Liver (tissue), 9 donors: ENCODE data around the gene GGACT. TPM values are rescaled to one million over a fixed set of nuclear protein-coding genes. Genes with fewer than 3 reads are reported as not detected.

Experiments
- DNase-seq: peaks from one replicate; pipeline ENCODE4 v3.0.0-alpha.2; 2017; ENCODE audit warnings: low spot score
- H3K27ac ChIP-seq, 2 donors: one replicate each; pipeline ENCODE4 v1.7.0; 2013; ENCODE audit warnings: inconsistent platforms in 2 of 2, low read length in 2 of 2, control low read depth in 1 of 2, low read depth in 1 of 2, mild to moderate bottlenecking in 1 of 2
- H3K27me3 ChIP-seq, 4 donors: one replicate each; pipeline versions ENCODE4 v1.6.1 to v1.7.0; 2013; ENCODE audit warnings: low read length in 3 of 4, inconsistent platforms in 1 of 4, mild to moderate bottlenecking in 1 of 4, moderate library complexity in 1 of 4; ENCODE audit not compliant: control insufficient read depth in 4 of 4, insufficient read depth in 4 of 4
- H3K36me3 ChIP-seq, 4 donors: one replicate each; pipeline versions ENCODE4 v1.6.1 to v1.7.0; 2013; ENCODE audit warnings: low read length in 3 of 4, mild to moderate bottlenecking in 3 of 4, low read depth in 1 of 4, moderate library complexity in 1 of 4; ENCODE audit not compliant: control insufficient read depth in 4 of 4, insufficient read depth in 3 of 4
- H3K4me1 ChIP-seq, 4 donors: one replicate each; pipeline versions ENCODE4 v1.6.1 to v1.7.0; 2013; ENCODE audit warnings: low read length in 3 of 4, mild to moderate bottlenecking in 3 of 4, moderate library complexity in 1 of 4; ENCODE audit not compliant: control insufficient read depth in 4 of 4, insufficient read depth in 4 of 4
- H3K4me3 ChIP-seq, 3 donors: one replicate each; pipeline versions ENCODE4 v1.6.1 to v1.7.0; 2013; ENCODE audit warnings: low read length in 3 of 3, control low read depth in 1 of 3, low read depth in 1 of 3, mild to moderate bottlenecking in 1 of 3
- H3K9ac ChIP-seq, 2 donors: one replicate each; pipeline ENCODE4 v1.7.0; 2013; ENCODE audit warnings: low read length in 2 of 2, mild to moderate bottlenecking in 2 of 2, moderate library complexity in 2 of 2, control low read depth in 1 of 2, low read depth in 1 of 2
- H3K9me3 ChIP-seq, 4 donors: one replicate each; pipeline versions ENCODE4 v1.6.1 to v1.7.0; 2013; ENCODE audit warnings: low read length in 3 of 4; ENCODE audit not compliant: control insufficient read depth in 4 of 4
- EGR1 ChIP-seq, 2 donors: IDR thresholded peaks; 2 replicates each; pipeline ENCODE4 v1.6.1; 2016 to 2018; ENCODE audit warnings: antibody characterized with exemption in 2 of 2, low read depth in 2 of 2
- FOXA1 ChIP-seq: IDR thresholded peaks from 2 replicates; pipeline ENCODE4 v1.6.1; 2016; ENCODE audit warnings: antibody characterized with exemption
- FOXA2 ChIP-seq: IDR thresholded peaks from 2 replicates; pipeline ENCODE4 v1.6.1; 2016; ENCODE audit warnings: antibody characterized with exemption
- GABPA ChIP-seq, 2 donors: IDR thresholded peaks in 1 of 2; conservative IDR thresholded peaks in 1 of 2; 2 replicates each; pipeline ENCODE4 v1.6.1; 2016; ENCODE audit warnings: antibody characterized with exemption in 2 of 2, mild to moderate bottlenecking in 1 of 2, moderate library complexity in 1 of 2
- HNF4A ChIP-seq, 2 donors: conservative IDR thresholded peaks; 2 replicates each; pipeline ENCODE4 v1.6.1; 2016; ENCODE audit warnings: antibody characterized with exemption in 2 of 2, mild to moderate bottlenecking in 2 of 2
- HNF4G ChIP-seq: IDR thresholded peaks from 2 replicates; pipeline ENCODE4 v1.6.1; 2016; ENCODE audit warnings: antibody characterized with exemption
- JUND ChIP-seq, 2 donors: IDR thresholded peaks; 2 replicates each; pipeline ENCODE4 v1.6.1; 2016; ENCODE audit warnings: antibody characterized with exemption in 2 of 2
- MAX ChIP-seq: IDR thresholded peaks from 2 replicates; pipeline ENCODE4 v1.6.1; 2016; ENCODE audit warnings: antibody characterized with exemption
- NR2F2 ChIP-seq: IDR thresholded peaks from 2 replicates; pipeline ENCODE4 v1.6.1; 2016; ENCODE audit warnings: antibody characterized with exemption
- RAD21 ChIP-seq, 2 donors: IDR thresholded peaks; 2 replicates each; pipeline ENCODE4 v1.6.1; 2016; ENCODE audit warnings: antibody characterized with exemption in 2 of 2, mild to moderate bottlenecking in 2 of 2
- REST ChIP-seq: IDR thresholded peaks from 2 replicates; pipeline ENCODE4 v1.6.1; 2016; ENCODE audit warnings: antibody characterized with exemption, mild to moderate bottlenecking
- RXRA ChIP-seq, 2 donors: IDR thresholded peaks; 2 replicates each; pipeline ENCODE4 v1.6.1; 2017 to 2018; ENCODE audit warnings: antibody characterized with exemption in 2 of 2, mild to moderate bottlenecking in 1 of 2
- SP1 ChIP-seq: IDR thresholded peaks from 2 replicates; pipeline ENCODE4 v1.6.1; 2018; ENCODE audit warnings: antibody characterized with exemption, mild to moderate bottlenecking
- TAF1 ChIP-seq: conservative IDR thresholded peaks from 2 replicates; pipeline ENCODE4 v1.6.1; 2016; ENCODE audit warnings: antibody characterized with exemption, mild to moderate bottlenecking
- YY1 ChIP-seq: IDR thresholded peaks from 2 replicates; pipeline ENCODE4 v1.6.1; 2016; ENCODE audit warnings: antibody characterized with exemption, mild to moderate bottlenecking
- WGBS: extraction: QIAGEN DNeasy Blood & Tissue Kit; methylation state at CpG from one replicate; pipeline ENCODE4 v1.1.7; 2013; 5-methylcytosine and 5-hydroxymethylcytosine counted together
- polyA plus RNA-seq, 2 donors: library from polyadenylated mRNA; stranded (reverse) in 1 of 2; unstranded in 1 of 2; fragments of 200-250 nt in 1 of 2; fragments of >200 nt in 1 of 2; fragmentation: Nextera tagmentation in 1 of 2; extraction: Ambion mirVana in 1 of 2; gene quantifications; one replicate each; pipeline versions ENCODE4 v1.2.1 to v1.2.3, GENCODE V29; 2013 to 2015
- total RNA-seq, 2 donors: library from RNA; depleted of rRNA; stranded (reverse); fragments of >200 nt; gene quantifications; one replicate each; pipeline ENCODE4 v1.2.3, GENCODE V29; 2014
- TF ChIP-seq, protein P1 (sequence below): fragments of 150-350 bp; IDR thresholded peaks from 2 replicates; pipeline ENCODE4 v1.5.1; 2017; ENCODE audit warnings: improper control_type of control experiment, low read depth, low read length; ENCODE audit not compliant: missing input control
- TF ChIP-seq, protein P2 (sequence below): IDR thresholded peaks from 2 replicates; pipeline ENCODE4 v1.6.1; 2016; ENCODE audit warnings: antibody characterized with exemption
- TF ChIP-seq, protein P3 (sequence below): IDR thresholded peaks from 2 replicates; pipeline ENCODE4 v1.6.1; 2016; ENCODE audit warnings: antibody characterized with exemption
- donor health status: healthy.
- donor health status: healthy.
- donor health status: healthy.
- donor health status: healthy.
- donor health status: healthy.

GGACT gene
- total and polyA plus RNA-seq, 4 donors, result 2.5 to 6.3 (median 4.1) TPM

DNA sequence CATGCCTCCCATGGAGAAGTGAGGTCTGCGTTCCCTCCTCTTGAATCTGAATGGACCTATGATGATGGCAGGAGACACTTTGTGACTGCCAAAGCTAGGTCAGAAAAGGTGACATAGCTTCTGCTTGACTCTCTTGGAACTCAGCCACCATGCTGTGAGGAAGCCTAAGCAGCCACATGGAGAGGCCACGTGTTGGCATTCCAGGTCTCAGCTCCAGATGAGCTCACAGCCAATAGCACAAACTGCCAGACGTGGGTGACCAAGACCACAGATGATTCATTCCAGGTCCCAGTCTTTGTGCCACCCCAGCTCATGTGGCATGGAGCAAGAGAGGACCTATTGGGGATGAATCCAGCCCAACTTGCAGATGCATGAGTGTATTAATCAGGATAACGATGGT is 8.7 kb upstream of the GGACT start:
- TF ChIP-seq RXRA (IDR thresholded peaks at IDR 0.05) (no peak), NR2F2 (no peak), HNF4G (no peak), SP1 (no peak), FOXA2 (no peak), RAD21 (IDR thresholded peaks at IDR 0.05) (no peak), GABPA (IDR thresholded peaks at IDR 0.05 in 1 of 2, conservative IDR thresholded peaks at IDR 0.05 in 1 of 2) (no peak), HNF4A (conservative IDR thresholded peaks at IDR 0.05) (no peak), TAF1 (no peak), REST (no peak)
- TF ChIP-seq, protein P1, sequence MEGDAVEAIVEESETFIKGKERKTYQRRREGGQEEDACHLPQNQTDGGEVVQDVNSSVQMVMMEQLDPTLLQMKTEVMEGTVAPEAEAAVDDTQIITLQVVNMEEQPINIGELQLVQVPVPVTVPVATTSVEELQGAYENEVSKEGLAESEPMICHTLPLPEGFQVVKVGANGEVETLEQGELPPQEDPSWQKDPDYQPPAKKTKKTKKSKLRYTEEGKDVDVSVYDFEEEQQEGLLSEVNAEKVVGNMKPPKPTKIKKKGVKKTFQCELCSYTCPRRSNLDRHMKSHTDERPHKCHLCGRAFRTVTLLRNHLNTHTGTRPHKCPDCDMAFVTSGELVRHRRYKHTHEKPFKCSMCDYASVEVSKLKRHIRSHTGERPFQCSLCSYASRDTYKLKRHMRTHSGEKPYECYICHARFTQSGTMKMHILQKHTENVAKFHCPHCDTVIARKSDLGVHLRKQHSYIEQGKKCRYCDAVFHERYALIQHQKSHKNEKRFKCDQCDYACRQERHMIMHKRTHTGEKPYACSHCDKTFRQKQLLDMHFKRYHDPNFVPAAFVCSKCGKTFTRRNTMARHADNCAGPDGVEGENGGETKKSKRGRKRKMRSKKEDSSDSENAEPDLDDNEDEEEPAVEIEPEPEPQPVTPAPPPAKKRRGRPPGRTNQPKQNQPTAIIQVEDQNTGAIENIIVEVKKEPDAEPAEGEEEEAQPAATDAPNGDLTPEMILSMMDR, result no peak
- TF ChIP-seq, protein P2, sequence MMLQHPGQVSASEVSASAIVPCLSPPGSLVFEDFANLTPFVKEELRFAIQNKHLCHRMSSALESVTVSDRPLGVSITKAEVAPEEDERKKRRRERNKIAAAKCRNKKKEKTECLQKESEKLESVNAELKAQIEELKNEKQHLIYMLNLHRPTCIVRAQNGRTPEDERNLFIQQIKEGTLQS, result no peak
- TF ChIP-seq, protein P3, sequence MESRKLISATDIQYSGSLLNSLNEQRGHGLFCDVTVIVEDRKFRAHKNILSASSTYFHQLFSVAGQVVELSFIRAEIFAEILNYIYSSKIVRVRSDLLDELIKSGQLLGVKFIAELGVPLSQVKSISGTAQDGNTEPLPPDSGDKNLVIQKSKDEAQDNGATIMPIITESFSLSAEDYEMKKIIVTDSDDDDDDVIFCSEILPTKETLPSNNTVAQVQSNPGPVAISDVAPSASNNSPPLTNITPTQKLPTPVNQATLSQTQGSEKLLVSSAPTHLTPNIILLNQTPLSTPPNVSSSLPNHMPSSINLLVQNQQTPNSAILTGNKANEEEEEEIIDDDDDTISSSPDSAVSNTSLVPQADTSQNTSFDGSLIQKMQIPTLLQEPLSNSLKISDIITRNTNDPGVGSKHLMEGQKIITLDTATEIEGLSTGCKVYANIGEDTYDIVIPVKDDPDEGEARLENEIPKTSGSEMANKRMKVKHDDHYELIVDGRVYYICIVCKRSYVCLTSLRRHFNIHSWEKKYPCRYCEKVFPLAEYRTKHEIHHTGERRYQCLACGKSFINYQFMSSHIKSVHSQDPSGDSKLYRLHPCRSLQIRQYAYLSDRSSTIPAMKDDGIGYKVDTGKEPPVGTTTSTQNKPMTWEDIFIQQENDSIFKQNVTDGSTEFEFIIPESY, result no peak
- Histone ChIP-seq H3K36me3 (no peaks in the 10 kb centered on the region), H3K4me3 (no peak overlapping the region), H3K27me3 (no peaks in the 10 kb centered on the region), H3K4me1 (peaks cover 3 to 13% (median 8%) of the 10 kb centered on the region in 4 donors), H3K27ac (no peak overlapping the region), H3K9ac (no peak overlapping the region), H3K9me3 (peaks cover 0 to 2% (median 0%) of the 10 kb centered on the region in 4 donors)
- WGBS, result 91% methylated on average over 4 of the region's 4 CpGs
- no peak for DNase-seq

DNA sequence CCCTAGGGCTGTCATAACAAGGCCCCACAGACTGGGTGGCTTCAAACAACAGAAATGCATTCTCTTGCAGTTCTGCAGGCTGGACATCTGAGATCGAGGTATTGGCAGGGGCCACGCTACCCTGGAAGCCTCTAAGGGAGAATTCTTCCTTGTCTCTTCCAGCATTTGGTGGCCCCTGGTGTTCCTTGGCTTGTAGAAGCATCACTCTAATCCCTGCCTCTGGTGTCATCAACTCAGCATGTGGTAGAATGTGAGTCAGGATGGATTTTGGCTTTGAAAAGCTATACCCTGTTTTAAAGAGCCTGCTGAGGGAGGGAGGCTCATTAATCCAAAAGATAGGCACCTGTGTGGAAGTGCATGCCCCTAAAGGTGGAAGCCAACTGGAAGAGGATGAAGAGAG is 7.9 kb upstream of the GGACT start:
- Histone ChIP-seq H3K9ac (no peak overlapping the region), H3K36me3 (no peaks in the 10 kb centered on the region), H3K27me3 (no peaks in the 10 kb centered on the region), H3K27ac (no peak overlapping the region), H3K4me1 (peaks cover 3 to 12% (median 8%) of the 10 kb centered on the region in 4 donors), H3K4me3 (no peak overlapping the region), H3K9me3 (peaks cover 0 to 2% (median 0%) of the 10 kb centered on the region in 4 donors)
- no peak for DNase-seq
- 95% methylated on average over 2 of the region's 2 CpGs for WGBS
- TF ChIP-seq JUND (IDR thresholded peaks at IDR 0.05), result no peak
- no peak for TF ChIP-seq GABPA (IDR thresholded peaks at IDR 0.05 in 1 of 2, conservative IDR thresholded peaks at IDR 0.05 in 1 of 2)
- TF ChIP-seq, protein P3, result no peak
- TF ChIP-seq NR2F2, result no peak
- no peak for TF ChIP-seq EGR1 (IDR thresholded peaks at IDR 0.05; ENCODE audit: low read depth in 2 of 2)
- TF ChIP-seq RXRA (IDR thresholded peaks at IDR 0.05), result no peak
- no peak for TF ChIP-seq HNF4A (conservative IDR thresholded peaks at IDR 0.05)
- no peak for TF ChIP-seq FOXA2
- no peak for TF ChIP-seq RAD21 (IDR thresholded peaks at IDR 0.05)
- no peak for TF ChIP-seq MAX
- TF ChIP-seq YY1, result no peak
- TF ChIP-seq FOXA1, result no peak
- no peak for TF ChIP-seq REST
- no peak for TF ChIP-seq SP1
- no peak for TF ChIP-seq HNF4G
